Right hindlimb (tissue), 1 donor: ENCODE measurements around the gene LRRC43.
"Not testable (repeated sequence)": the region's sequence is repeated elsewhere in the genome, so short reads cannot be mapped to it uniquely, and the experiment has no call there.

ENCODE experiments used
- DNase-seq: peaks from one replicate; pipeline ENCODE4 v3.0.0-alpha.2; 2018

Gene LRRC43

GRCh38 chr12:122197612-122197966 lies 14.7 kb downstream of the LRRC43 start:
- DNase-seq: no peak

- no peak for DNase-seq
These were observed 16.8 kb downstream of the LRRC43 start for GRCh38 chr12:122199484-122200355.

- DNase-seq: no peak
These were observed 17.7 kb downstream of the LRRC43 start for GRCh38 chr12:122200541-122201175.

- DNase-seq: no peak
These were observed 18.5 kb downstream of the LRRC43 start for GRCh38 chr12:122201381-122201780.

- no peak for DNase-seq
These were observed 19.1 kb downstream of the LRRC43 start for GRCh38 chr12:122202017-122202416.

- not testable (repeated sequence) for DNase-seq
These were observed 19.9 kb downstream of the LRRC43 start for GRCh38 chr12:122202811-122203210.

- DNase-seq: peak; percentile 57
These were observed 20.6 kb downstream of the LRRC43 start, which contains the start of gene B3GNT4 for GRCh38 chr12:122203301-122204166. Gene B3GNT4 (plus strand): TSS chr12:122203709. CDS start chr12:122204619, 910 bp downstream.

- DNase-seq: no peak
These were observed 21.5 kb downstream of the LRRC43 start for GRCh38 chr12:122204167-122205052.

- DNase-seq: no peak
These were observed 22.4 kb downstream of the LRRC43 start for GRCh38 chr12:122205053-122205925.

- DNase-seq: no peak
These were observed 23.4 kb downstream of the LRRC43 start for GRCh38 chr12:122206111-122206881.

GRCh38 chr12:122206976-122207375 lies 24.1 kb downstream of the LRRC43 start:
- no peak for DNase-seq

GRCh38 chr12:122207391-122207790 lies 24.5 kb downstream of the LRRC43 start:
- DNase-seq: no peak

GRCh38 chr12:122208073-122208820 lies 25.3 kb downstream of the LRRC43 start:
- no peak for DNase-seq

GRCh38 chr12:122215771-122216170 lies 32.8 kb downstream of the LRRC43 start:
- DNase-seq: no peak

- no peak for DNase-seq
These were observed 33.5 kb downstream of the LRRC43 start for GRCh38 chr12:122216445-122216844.

- peak; percentile 100 for DNase-seq
These were observed 42.9 kb downstream of the LRRC43 start, which contains the start of gene DIABLO for GRCh38 chr12:122225683-122226365. Gene DIABLO (minus strand): TSS chr12:122226052. CDS start chr12:122226014, 38 bp downstream.

- DNase-seq: peak; percentile 25
These were observed 43.6 kb downstream of the LRRC43 start for GRCh38 chr12:122226366-122227125.

GRCh38 chr12:122227341-122227740 lies 44.4 kb downstream of the LRRC43 start:
- no peak for DNase-seq
